Sigmoid colon (tissue), 7 donors: Measurements from ENCODE around the gene RBM3. TPM values are rescaled to one million over a fixed set of nuclear protein-coding genes. Genes with fewer than 3 reads are reported as not detected.
A peak's percentile ranks its signal among the peaks of the same experiment; 100 is the strongest.

Experiments
- DNase-seq: peaks from one replicate; pipeline ENCODE4 v3.0.0-alpha.2; 2019
- H3K27ac ChIP-seq, 4 donors: fragments of 200-600 bp; sonication (generic); one replicate each; pipeline ENCODE4 v1.5.1; 2016 to 2019; ENCODE audit warnings: mild to moderate bottlenecking in 1 of 4
- H3K27me3 ChIP-seq, 3 donors: fragments of 200-600 bp; sonication (generic); one replicate each; pipeline ENCODE4 v1.5.1; 2019; ENCODE audit warnings: mild to moderate bottlenecking in 1 of 3
- H3K36me3 ChIP-seq, 4 donors: fragments of 200-600 bp; sonication (generic); one replicate each; pipeline ENCODE4 v1.5.1; 2016 to 2019
- H3K4me1 ChIP-seq, 4 donors: fragments of 200-600 bp; sonication (generic); one replicate each; pipeline ENCODE4 v1.5.1; 2017 to 2019
- H3K4me3 ChIP-seq, 4 donors: fragments of 200-600 bp; sonication (generic); one replicate each; pipeline ENCODE4 v1.5.1; 2017 to 2019; ENCODE audit warnings: mild to moderate bottlenecking in 2 of 4, moderate library complexity in 1 of 4
- H3K9me3 ChIP-seq, 4 donors: fragments of 200-600 bp in 3 of 4; sonication (generic) in 3 of 4; one replicate each; pipeline versions ENCODE4 v1.5.1 to v1.6.1; 2013 to 2019
- EP300 ChIP-seq, 4 donors: sonication (generic); formaldehyde crosslinking; IDR thresholded peaks; one replicate each; pipeline ENCODE4 v1.6.1; 2017; ENCODE audit warnings: antibody characterized with exemption in 4 of 4
- POLR2A ChIP-seq, 2 donors: fragments of 450-650 bp; IDR thresholded peaks; one replicate each; pipeline ENCODE4 v1.6.1; 2016; ENCODE audit warnings: antibody characterized with exemption in 2 of 2, mild to moderate bottlenecking in 2 of 2, moderate library complexity in 2 of 2
- POLR2AphosphoS5 ChIP-seq, 4 donors: sonication (generic); formaldehyde crosslinking; IDR thresholded peaks; one replicate each; pipeline ENCODE4 v1.6.1; 2017; ENCODE audit warnings: antibody characterized with exemption in 4 of 4
- WGBS, 2 donors: extraction: QIAGEN DNeasy Blood & Tissue Kit; methylation state at CpG; one replicate each; pipeline ENCODE4 v1.1.7; 2013; 5-methylcytosine and 5-hydroxymethylcytosine counted together
- intact Hi-C: fragments of 100-400 bp; cut with DNase I; formaldehyde crosslinking; loops from one replicate; pipeline ENCODE4 v1.15.1; 2023
- polyA plus RNA-seq, 3 donors: library from polyadenylated mRNA; stranded (reverse); fragments of 200-250 nt; gene quantifications; one replicate each; pipeline ENCODE4 v1.2.3, GENCODE V29; 2013
- small RNA-seq, 3 donors: library from RNA; depleted of rRNA; stranded (forward); fragments of <200 nt; gene quantifications; one replicate each; pipeline ENCODE3, GENCODE V24; 2016
- total RNA-seq, 4 donors: library from RNA; depleted of rRNA; stranded (reverse); fragments of >200 nt; gene quantifications; one replicate each; pipeline ENCODE4 v1.1.0, GENCODE V29; 2016
- TF ChIP-seq, protein P1 (sequence below), 4 experiments: fragments of 450-650 bp in 3 of 4; fragments of 200-600 bp in 1 of 4; IDR thresholded peaks; one replicate each; pipeline ENCODE4 v1.5.1; 2016 to 2019; ENCODE audit warnings: antibody characterized with exemption in 4 of 4, mild to moderate bottlenecking in 3 of 4, moderate library complexity in 2 of 4
- donor health status: healthy with polysubstance abuse.
- donor health status: Bipolar disorder and iron deficiency.
- donor health status: healthy.

Gene RBM3
- total and polyA plus RNA-seq, 7 donors, result 83.9 to 217 (median 153) TPM

DNA sequence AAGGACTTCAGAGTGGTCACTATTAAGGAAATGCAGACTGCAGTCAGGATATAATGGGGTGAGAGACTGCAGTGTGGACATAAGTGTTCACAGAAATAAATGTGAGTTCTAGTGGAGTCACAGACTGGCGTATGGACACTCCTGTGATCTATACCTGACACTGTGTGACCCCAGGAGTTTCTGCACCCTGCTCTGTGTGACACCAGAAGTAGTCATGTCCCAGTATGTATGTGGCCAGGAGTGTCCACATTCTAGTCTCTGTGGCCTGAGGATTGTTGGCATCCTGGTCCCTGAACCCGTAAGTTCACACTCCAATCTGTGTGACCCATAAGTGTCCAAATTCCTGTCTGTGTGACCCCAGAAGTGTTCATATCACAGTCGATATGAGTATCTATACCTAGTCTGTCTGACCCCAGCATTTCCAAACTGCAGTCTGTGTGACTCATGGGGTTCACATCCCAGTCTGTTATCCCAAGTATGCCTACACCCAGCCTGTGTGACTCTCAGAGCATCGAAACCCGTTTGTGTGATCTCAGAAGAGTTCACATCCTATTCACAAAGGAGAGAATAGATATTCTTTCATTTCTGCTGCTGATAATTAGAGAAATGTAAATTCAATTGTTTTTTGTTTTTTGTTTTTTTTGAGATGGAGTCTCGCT, 39.3 kb downstream of the RBM3 start:
- intact Hi-C loops, result no loop called here
- TF ChIP-seq, protein P1, sequence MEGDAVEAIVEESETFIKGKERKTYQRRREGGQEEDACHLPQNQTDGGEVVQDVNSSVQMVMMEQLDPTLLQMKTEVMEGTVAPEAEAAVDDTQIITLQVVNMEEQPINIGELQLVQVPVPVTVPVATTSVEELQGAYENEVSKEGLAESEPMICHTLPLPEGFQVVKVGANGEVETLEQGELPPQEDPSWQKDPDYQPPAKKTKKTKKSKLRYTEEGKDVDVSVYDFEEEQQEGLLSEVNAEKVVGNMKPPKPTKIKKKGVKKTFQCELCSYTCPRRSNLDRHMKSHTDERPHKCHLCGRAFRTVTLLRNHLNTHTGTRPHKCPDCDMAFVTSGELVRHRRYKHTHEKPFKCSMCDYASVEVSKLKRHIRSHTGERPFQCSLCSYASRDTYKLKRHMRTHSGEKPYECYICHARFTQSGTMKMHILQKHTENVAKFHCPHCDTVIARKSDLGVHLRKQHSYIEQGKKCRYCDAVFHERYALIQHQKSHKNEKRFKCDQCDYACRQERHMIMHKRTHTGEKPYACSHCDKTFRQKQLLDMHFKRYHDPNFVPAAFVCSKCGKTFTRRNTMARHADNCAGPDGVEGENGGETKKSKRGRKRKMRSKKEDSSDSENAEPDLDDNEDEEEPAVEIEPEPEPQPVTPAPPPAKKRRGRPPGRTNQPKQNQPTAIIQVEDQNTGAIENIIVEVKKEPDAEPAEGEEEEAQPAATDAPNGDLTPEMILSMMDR (IDR thresholded peaks at IDR 0.05), result no peak
- no peak for TF ChIP-seq POLR2AphosphoS5 (IDR thresholded peaks at IDR 0.05)
- no peak for TF ChIP-seq EP300 (IDR thresholded peaks at IDR 0.05)
- TF ChIP-seq POLR2A (IDR thresholded peaks at IDR 0.05), result no peak
- WGBS, 2 donors, result 87 to 90% methylated on average over 6 of the region's 6 CpGs

DNA sequence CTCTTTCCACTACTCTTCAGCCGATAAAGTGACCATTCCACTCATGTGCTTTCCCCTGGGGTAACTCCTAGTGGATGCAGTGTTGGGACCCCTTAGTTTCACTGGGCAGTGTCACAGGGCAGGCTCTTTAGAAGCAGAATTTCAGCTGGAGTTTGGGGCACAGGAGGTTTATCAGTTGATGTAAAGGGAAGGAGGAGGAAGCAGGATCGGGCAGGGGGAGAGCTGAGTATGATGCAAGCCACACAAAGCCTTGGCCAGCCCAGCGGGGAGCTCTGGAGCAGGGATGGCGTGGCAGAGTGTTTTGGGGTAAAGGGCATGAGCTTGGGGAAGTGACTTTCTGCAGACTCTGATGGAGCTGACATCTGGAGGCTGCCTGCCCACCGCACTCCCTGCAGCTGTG, 42.3 kb downstream of the RBM3 start:
- H3K27ac ChIP-seq, result no peak overlapping the region

More for the DNA sequence above, 39.3 kb downstream of the RBM3 start:
- no peaks in the 10 kb centered on the region for H3K27me3 ChIP-seq
- H3K27ac ChIP-seq, result no peak overlapping the region
- no peaks in the 10 kb centered on the region for H3K4me1 ChIP-seq
- DNase-seq, result peak; percentile 5
- no peaks in the 10 kb centered on the region for H3K9me3 ChIP-seq
- H3K36me3 ChIP-seq, result no peaks in the 10 kb centered on the region
- H3K4me3 ChIP-seq, result no peak overlapping the region

GRCh38 chrX:48617542-48618340, 43.5 kb downstream of the RBM3 start:
- H3K27ac ChIP-seq, result no peak overlapping the region
- no peak for TF ChIP-seq EP300 (IDR thresholded peaks at IDR 0.05)
- TF ChIP-seq POLR2A (IDR thresholded peaks at IDR 0.05), result no peak
- TF ChIP-seq, protein P1 (IDR thresholded peaks at IDR 0.05), result no peak
- no peak for TF ChIP-seq POLR2AphosphoS5 (IDR thresholded peaks at IDR 0.05)
- H3K9me3 ChIP-seq, result no peaks in the 10 kb centered on the region
- DNase-seq, result peak; percentile 51
- H3K36me3 ChIP-seq, result no peaks in the 10 kb centered on the region
- no peaks in the 10 kb centered on the region for H3K27me3 ChIP-seq
- 37 to 47% methylated on average over 8 of the region's 8 CpGs for WGBS, 2 donors
- no peak overlapping the region for H3K4me3 ChIP-seq
- no peaks in the 10 kb centered on the region for H3K4me1 ChIP-seq
- intact Hi-C loops, result no loop called here

More for the DNA sequence above, 42.3 kb downstream of the RBM3 start:
- H3K4me3 ChIP-seq, result no peak overlapping the region
- no peaks in the 10 kb centered on the region for H3K27me3 ChIP-seq
- WGBS, 2 donors, result 51 to 54% methylated on average over 5 of the region's 5 CpGs
- H3K4me1 ChIP-seq, result no peaks in the 10 kb centered on the region
- DNase-seq, result peak; percentile 27
- H3K9me3 ChIP-seq, result no peaks in the 10 kb centered on the region
- intact Hi-C loops, result no loop called here
- TF ChIP-seq EP300 (IDR thresholded peaks at IDR 0.05) (no peak), POLR2A (IDR thresholded peaks at IDR 0.05) (no peak), POLR2AphosphoS5 (IDR thresholded peaks at IDR 0.05) (no peak)
- TF ChIP-seq, protein P1 (IDR thresholded peaks at IDR 0.05), result no peak
- H3K36me3 ChIP-seq, result no peaks in the 10 kb centered on the region

- intact Hi-C loops, result no loop called here
- 75 to 83% methylated on average over 5 of the region's 5 CpGs for WGBS, 2 donors
- Histone ChIP-seq H3K27me3 (no peaks in the 10 kb centered on the region), H3K9me3 (no peaks in the 10 kb centered on the region), H3K4me3 (no peak overlapping the region), H3K4me1 (peaks cover 0 to 3% (median under 1%) of the 10 kb centered on the region in 4 donors), H3K36me3 (no peaks in the 10 kb centered on the region), H3K27ac (no peak overlapping the region)
- DNase-seq, result no peak
- TF ChIP-seq EP300 (IDR thresholded peaks at IDR 0.05) (no peak), POLR2A (IDR thresholded peaks at IDR 0.05) (no peak), POLR2AphosphoS5 (IDR thresholded peaks at IDR 0.05) (no peak)
- TF ChIP-seq, protein P1 (IDR thresholded peaks at IDR 0.05), result no peak
Observed at GRCh38 chrX:48626401-48627298, 52.4 kb downstream of the RBM3 start.

Small RNA genes lying within 50 kb of the gene (small RNA-seq; reads per million reads assigned to genes)
- 0 reads per million in 3 donors for gene MRPL32P1

Other genes with a start within 250 kb of the RBM3 start
- gene SSX3, start 217.8 kb upstream of the RBM3 start, total RNA-seq, result not detected
- gene SSX3, start 217.8 kb upstream of the RBM3 start, polyA plus RNA-seq, result not detected
- gene SSX4, start 190.9 kb upstream of the RBM3 start, total RNA-seq, result not detected
- gene SSX4, start 190.9 kb upstream of the RBM3 start, polyA plus RNA-seq, result not detected
- gene SSX4B, start 162.5 kb upstream of the RBM3 start, total RNA-seq, result not detected
- not detected for gene SSX4B, start 162.5 kb upstream of the RBM3 start, polyA plus RNA-seq
- gene SLC38A5, start 104.2 kb upstream of the RBM3 start, total RNA-seq, result 1 to 10 TPM; 1.9 to 4.6 (median 3.7) TPM
- 10 to 100 TPM in 1 of 3 donors, 1 to 10 TPM in 2; 3.7 to 68.4 (median 4.2) TPM for gene SLC38A5, start 104.2 kb upstream of the RBM3 start, polyA plus RNA-seq
- 10 to 100 TPM; 24.6 to 39.9 (median 28.4) TPM for gene FTSJ1, start 98.3 kb upstream of the RBM3 start, total RNA-seq
- 10 to 100 TPM; 15.6 to 37.4 (median 18.5) TPM for gene FTSJ1, start 98.3 kb upstream of the RBM3 start, polyA plus RNA-seq
- 10 to 100 TPM; 12.2 to 13.3 (median 12.9) TPM for gene PORCN, start 65.5 kb upstream of the RBM3 start, total RNA-seq
- 1 to 10 TPM; 1.2 to 7.4 (median 3.2) TPM for gene PORCN, start 65.5 kb upstream of the RBM3 start, polyA plus RNA-seq
- 10 to 100 TPM; 14.3 to 25.3 (median 18.6) TPM for gene EBP, start 52.7 kb upstream of the RBM3 start, total RNA-seq
- 100 to 1,000 TPM in 1 of 3 donors, 10 to 100 TPM in 2; 47.4 to 310 (median 65.4) TPM for gene EBP, start 52.7 kb upstream of the RBM3 start, polyA plus RNA-seq
- 10 to 100 TPM; 10.4 to 14.6 (median 11.9) TPM for gene TBC1D25, start 34.8 kb upstream of the RBM3 start, total RNA-seq
- gene TBC1D25, start 34.8 kb upstream of the RBM3 start, polyA plus RNA-seq, result 1 to 10 TPM; 5.8 to 9.6 (median 7.8) TPM
- gene WDR13, start 23.0 kb downstream of the RBM3 start, total RNA-seq, result 100 to 1,000 TPM in 3 of 4 donors, 10 to 100 TPM in 1; 99.9 to 132 (median 106) TPM
- gene WDR13, start 23.0 kb downstream of the RBM3 start, polyA plus RNA-seq, result 100 to 1,000 TPM in 2 of 3 donors, 10 to 100 TPM in 1; 98.1 to 106 (median 103) TPM
- gene WAS, start 109.3 kb downstream of the RBM3 start, total RNA-seq, result 1 to 10 TPM; 3.0 to 6.1 (median 4.7) TPM
- gene WAS, start 109.3 kb downstream of the RBM3 start, polyA plus RNA-seq, result 10 to 100 TPM in 1 of 3 donors, 1 to 10 TPM in 2; 3.0 to 23.5 (median 3.7) TPM
- gene SUV39H1, start 122.2 kb downstream of the RBM3 start, total RNA-seq, result 1 to 10 TPM; 3.0 to 4.6 (median 3.7) TPM
- 1 to 10 TPM; 1.8 to 8.5 (median 2.8) TPM for gene SUV39H1, start 122.2 kb downstream of the RBM3 start, polyA plus RNA-seq
- gene GLOD5, start 187.3 kb downstream of the RBM3 start, total RNA-seq, result not detected
- 10 to 100 TPM in 2 of 3 donors, 1 to 10 TPM in 1; 7.5 to 22.7 (median 10.8) TPM for gene GLOD5, start 187.3 kb downstream of the RBM3 start, polyA plus RNA-seq
- gene GATA1, start 212.1 kb downstream of the RBM3 start, total RNA-seq, result not detected
- gene GATA1, start 212.1 kb downstream of the RBM3 start, polyA plus RNA-seq, result not detected
- gene HDAC6, start 227.6 kb downstream of the RBM3 start, total RNA-seq, result 100 to 1,000 TPM in 2 of 4 donors, 10 to 100 TPM in 2; 39.6 to 110 (median 78.3) TPM
- 10 to 100 TPM; 22.2 to 69.9 (median 25.2) TPM for gene HDAC6, start 227.6 kb downstream of the RBM3 start, polyA plus RNA-seq